ENCODE data around the gene SPATA31C2. TPM values are rescaled to one million over a fixed set of nuclear protein-coding genes. Genes with fewer than 3 reads are reported as not detected.
"Not testable (repeated sequence)": the region's sequence is repeated elsewhere in the genome, so short reads cannot be mapped to it uniquely, and the experiment has no call there.

SPATA31C2 gene
- total RNA-seq, 2 donors from 2014 or later = not detected

GRCh38 chr9:88168564-88168963, 30.3 kb upstream of the SPATA31C2 start:
- Mint-ChIP-seq H3K4me1 (ENCODE audit: low read depth in 2 of 2) (no peaks in the 10 kb centered on the region), H3K4me3 (no peak overlapping the region)

GRCh38 chr9:88166660-88167059, 28.4 kb upstream of the SPATA31C2 start:
- H3K27ac Mint-ChIP-seq = no peak overlapping the region
- H3K9me3 Mint-ChIP-seq = no peaks in the 10 kb centered on the region
- no peaks in the 10 kb centered on the region for H3K4me1 Mint-ChIP-seq (ENCODE audit: low read depth in 2 of 2)
- ATAC-seq (no peak), DNase-seq (ENCODE audit: low spot score) (no peak)
- peaks cover 11 to 33% of the 10 kb centered on the region in 2 donors for H3K27me3 Mint-ChIP-seq
- no peaks in the 10 kb centered on the region for H3K36me3 Mint-ChIP-seq
- no peak overlapping the region for H3K4me3 Mint-ChIP-seq

More at GRCh38 chr9:88168564-88168963, 30.3 kb upstream of the SPATA31C2 start:
- Mint-ChIP-seq H3K9me3 (no peaks in the 10 kb centered on the region), H3K27me3 (peaks cover 11 to 29% of the 10 kb centered on the region in 2 donors), H3K27ac (no peak overlapping the region), H3K36me3 (no peaks in the 10 kb centered on the region)
- DNase-seq (ENCODE audit: low spot score) (no peak), ATAC-seq (no peak)

GRCh38 chr9:88164850-88165249, 26.6 kb upstream of the SPATA31C2 start:
- H3K27ac Mint-ChIP-seq = no peak overlapping the region
- H3K4me3 Mint-ChIP-seq = no peak overlapping the region
- no peaks in the 10 kb centered on the region for H3K4me1 Mint-ChIP-seq (ENCODE audit: low read depth in 2 of 2)
- no peaks in the 10 kb centered on the region for H3K9me3 Mint-ChIP-seq
- no peaks in the 10 kb centered on the region for H3K36me3 Mint-ChIP-seq
- ATAC-seq (no peak), DNase-seq (ENCODE audit: low spot score) (no peak)
- H3K27me3 Mint-ChIP-seq = peaks cover 23 to 50% of the 10 kb centered on the region in 2 donors

- Mint-ChIP-seq H3K36me3 (no peaks in the 10 kb centered on the region), H3K9me3 (no peaks in the 10 kb centered on the region), H3K4me3 (no peak overlapping the region), H3K4me1 (ENCODE audit: low read depth in 2 of 2) (no peaks in the 10 kb centered on the region), H3K27ac (no peak overlapping the region), H3K27me3 (peaks cover 25 to 67% of the 10 kb centered on the region in 2 donors)
- no peak for ATAC-seq
- DNase-seq (ENCODE audit: low spot score) = no peak
Observed at GRCh38 chr9:88161144-88161543, 22.9 kb upstream of the SPATA31C2 start.

- H3K4me3 Mint-ChIP-seq = no peak overlapping the region
- no peaks in the 10 kb centered on the region for H3K9me3 Mint-ChIP-seq
- H3K27ac Mint-ChIP-seq = no peak overlapping the region
- H3K36me3 Mint-ChIP-seq = no peaks in the 10 kb centered on the region
- no peak for DNase-seq (ENCODE audit: low spot score)
- peaks cover 27 to 42% of the 10 kb centered on the region in 2 donors for H3K27me3 Mint-ChIP-seq
- ATAC-seq = no peak
- no peaks in the 10 kb centered on the region for H3K4me1 Mint-ChIP-seq (ENCODE audit: low read depth in 2 of 2)
Observed at GRCh38 chr9:88143957-88144625, 5.8 kb upstream of the SPATA31C2 start.

- Mint-ChIP-seq H3K36me3 (no peaks in the 10 kb centered on the region), H3K4me3 (no peak overlapping the region), H3K27ac (no peak overlapping the region), H3K4me1 (ENCODE audit: low read depth in 2 of 2) (no peaks in the 10 kb centered on the region), H3K9me3 (no peaks in the 10 kb centered on the region), H3K27me3 (peaks cover 27 to 40% of the 10 kb centered on the region in 2 donors)
- ATAC-seq = no peak
- no peak for DNase-seq (ENCODE audit: low spot score)
Observed at GRCh38 chr9:88143179-88143578, 4.9 kb upstream of the SPATA31C2 start.

- H3K4me3 Mint-ChIP-seq; ATAC-seq; DNase-seq (ENCODE audit: low spot score): not testable (repeated sequence)
Observed at GRCh38 chr9:88133552-88133951, 4.7 kb downstream of the SPATA31C2 start.

GRCh38 chr9:88129556-88129955, 8.7 kb downstream of the SPATA31C2 start:
- not testable (repeated sequence) for H3K9me3 Mint-ChIP-seq; H3K4me1 Mint-ChIP-seq (ENCODE audit: low read depth in 2 of 2); DNase-seq (ENCODE audit: low spot score); H3K27ac Mint-ChIP-seq; ATAC-seq; H3K4me3 Mint-ChIP-seq; H3K27me3 Mint-ChIP-seq; H3K36me3 Mint-ChIP-seq

More at GRCh38 chr9:88133552-88133951, 4.7 kb downstream of the SPATA31C2 start:
- H3K27me3 Mint-ChIP-seq; H3K4me1 Mint-ChIP-seq (ENCODE audit: low read depth in 2 of 2); H3K27ac Mint-ChIP-seq; H3K36me3 Mint-ChIP-seq; H3K9me3 Mint-ChIP-seq: not testable (repeated sequence)

GRCh38 chr9:88127700-88128300, 10.5 kb downstream of the SPATA31C2 start:
- not testable (repeated sequence) for H3K4me1 Mint-ChIP-seq (ENCODE audit: low read depth in 2 of 2); ATAC-seq; H3K36me3 Mint-ChIP-seq; H3K9me3 Mint-ChIP-seq; H3K4me3 Mint-ChIP-seq; H3K27me3 Mint-ChIP-seq; DNase-seq (ENCODE audit: low spot score); H3K27ac Mint-ChIP-seq

GRCh38 chr9:88123413-88123812, 14.9 kb downstream of the SPATA31C2 start:
- not testable (repeated sequence) for ATAC-seq; H3K4me1 Mint-ChIP-seq (ENCODE audit: low read depth in 2 of 2); H3K36me3 Mint-ChIP-seq; H3K27me3 Mint-ChIP-seq; H3K27ac Mint-ChIP-seq; H3K9me3 Mint-ChIP-seq; H3K4me3 Mint-ChIP-seq; DNase-seq (ENCODE audit: low spot score)

- not testable (repeated sequence) for DNase-seq (ENCODE audit: low spot score)
Observed at GRCh38 chr9:88118121-88118520, 20.2 kb downstream of the SPATA31C2 start.

GRCh38 chr9:88114968-88115612, 23.2 kb downstream of the SPATA31C2 start:
- H3K36me3 Mint-ChIP-seq; DNase-seq (ENCODE audit: low spot score); H3K9me3 Mint-ChIP-seq; H3K27ac Mint-ChIP-seq; H3K4me3 Mint-ChIP-seq; H3K4me1 Mint-ChIP-seq (ENCODE audit: low read depth in 2 of 2); ATAC-seq; H3K27me3 Mint-ChIP-seq: not testable (repeated sequence)

More at GRCh38 chr9:88118121-88118520, 20.2 kb downstream of the SPATA31C2 start:
- not testable (repeated sequence) for H3K4me1 Mint-ChIP-seq (ENCODE audit: low read depth in 2 of 2); H3K27me3 Mint-ChIP-seq; H3K9me3 Mint-ChIP-seq; H3K27ac Mint-ChIP-seq; H3K4me3 Mint-ChIP-seq; ATAC-seq; H3K36me3 Mint-ChIP-seq

GRCh38 chr9:88114283-88114967, 23.9 kb downstream of the SPATA31C2 start:
- not testable (repeated sequence) for H3K4me1 Mint-ChIP-seq (ENCODE audit: low read depth in 2 of 2); H3K9me3 Mint-ChIP-seq; ATAC-seq; H3K27ac Mint-ChIP-seq; H3K4me3 Mint-ChIP-seq; DNase-seq (ENCODE audit: low spot score); H3K27me3 Mint-ChIP-seq; H3K36me3 Mint-ChIP-seq

All from natural killer cell treated with Interleukin-12 subunit alpha and Interleukin-12 subunit beta and Interleukin-15 and Interleukin-18, amount 100 ng/mL, for 72 hours (primary cell).